DOHH2 (cell line): Measurements from ENCODE around the gene SPECC1L.
"Not testable (repeated sequence)": the region's sequence is repeated elsewhere in the genome, so short reads cannot be mapped to it uniquely, and the experiment has no call there.

Experiments
- EZH2phosphoT487 ChIP-seq: fragments of 200-600 bp; sonication (generic); IDR thresholded peaks from 2 replicates; pipeline ENCODE4 v1.6.1; 2017; ENCODE audit warnings: borderline replicate concordance, mild to moderate bottlenecking, antibody characterized with exemption, low read length, moderate library complexity, mixed read lengths
- TF ChIP-seq, protein P1 (sequence below): fragments of 200-600 bp; sonication (generic); IDR thresholded peaks from one replicate; pipeline ENCODE4 v1.5.1; 2014; ENCODE audit warnings: antibody characterized with exemption, mild to moderate bottlenecking, low read depth, low read length; ENCODE audit not compliant: poor library complexity, severe bottlenecking

DNA sequence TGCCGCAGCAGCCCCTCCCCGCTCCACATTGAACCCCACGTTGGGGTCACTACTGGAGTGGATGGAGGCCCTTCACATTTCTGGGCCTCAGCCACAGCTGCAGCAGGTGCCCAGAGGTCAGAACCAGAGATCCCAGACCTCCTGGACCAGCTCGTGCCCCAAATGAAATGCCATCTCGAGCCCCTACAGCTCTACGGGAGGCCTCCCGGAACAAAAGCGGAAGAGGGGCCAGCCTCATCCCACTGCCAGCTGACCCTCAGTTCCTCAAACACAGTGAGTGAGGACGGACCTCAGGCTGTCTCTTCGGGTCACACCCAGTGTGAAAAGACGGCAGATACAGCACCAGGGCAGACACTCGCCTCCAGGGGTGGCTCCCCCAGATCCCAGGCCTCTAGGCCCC lies 17.5 kb upstream of the SPECC1L start:
- TF ChIP-seq, protein P1, sequence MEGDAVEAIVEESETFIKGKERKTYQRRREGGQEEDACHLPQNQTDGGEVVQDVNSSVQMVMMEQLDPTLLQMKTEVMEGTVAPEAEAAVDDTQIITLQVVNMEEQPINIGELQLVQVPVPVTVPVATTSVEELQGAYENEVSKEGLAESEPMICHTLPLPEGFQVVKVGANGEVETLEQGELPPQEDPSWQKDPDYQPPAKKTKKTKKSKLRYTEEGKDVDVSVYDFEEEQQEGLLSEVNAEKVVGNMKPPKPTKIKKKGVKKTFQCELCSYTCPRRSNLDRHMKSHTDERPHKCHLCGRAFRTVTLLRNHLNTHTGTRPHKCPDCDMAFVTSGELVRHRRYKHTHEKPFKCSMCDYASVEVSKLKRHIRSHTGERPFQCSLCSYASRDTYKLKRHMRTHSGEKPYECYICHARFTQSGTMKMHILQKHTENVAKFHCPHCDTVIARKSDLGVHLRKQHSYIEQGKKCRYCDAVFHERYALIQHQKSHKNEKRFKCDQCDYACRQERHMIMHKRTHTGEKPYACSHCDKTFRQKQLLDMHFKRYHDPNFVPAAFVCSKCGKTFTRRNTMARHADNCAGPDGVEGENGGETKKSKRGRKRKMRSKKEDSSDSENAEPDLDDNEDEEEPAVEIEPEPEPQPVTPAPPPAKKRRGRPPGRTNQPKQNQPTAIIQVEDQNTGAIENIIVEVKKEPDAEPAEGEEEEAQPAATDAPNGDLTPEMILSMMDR, result not testable (repeated sequence)
- not testable (repeated sequence) for TF ChIP-seq EZH2phosphoT487
